MM.1S (cell line): ENCODE measurements around the gene HTRA3.

Source experiments
- DNase-seq: peaks from one replicate; pipeline ENCODE4 v3.0.0-alpha.2; 2015
- H2AFZ ChIP-seq: fragments of 300-600 bp; sonication (generic); 2 replicates; pipeline ENCODE4 v1.6.0; 2016; ENCODE audit warnings: antibody characterized with exemption, low read length
- H3F3A ChIP-seq: fragments of 300-600 bp; sonication (generic); 2 replicates; pipeline ENCODE4 v1.6.1; 2016; ENCODE audit warnings: mild to moderate bottlenecking, antibody characterized with exemption, low read length, moderate library complexity, mixed read lengths; ENCODE audit not compliant: insufficient read depth
- H3K27ac ChIP-seq: fragments of 300-600 bp; sonication (generic); 2 replicates; pipeline ENCODE4 v1.5.1; 2016; ENCODE audit warnings: mild to moderate bottlenecking, low read length
- H3K27me3 ChIP-seq: fragments of 300-600 bp; sonication (generic); replicated peaks from 2 replicates; pipeline ENCODE4 v1.6.0; 2016; ENCODE audit warnings: low read length; ENCODE audit not compliant: insufficient read depth
- H3K36me3 ChIP-seq: fragments of 300-600 bp; sonication (generic); replicated peaks from 2 replicates; pipeline ENCODE4 v1.6.1; 2016; ENCODE audit warnings: mild to moderate bottlenecking, low read length, mixed read lengths; ENCODE audit not compliant: insufficient read depth
- H3K4me1 ChIP-seq: fragments of 300-600 bp; sonication (generic); 2 replicates; pipeline ENCODE4 v1.6.1; 2016; ENCODE audit warnings: low read length, mixed read lengths
- H3K4me2 ChIP-seq: fragments of 300-600 bp; sonication (generic); 2 replicates; pipeline ENCODE4 v1.6.0; 2016; ENCODE audit warnings: low read depth, low read length
- H3K4me3 ChIP-seq: fragments of 300-600 bp; sonication (generic); 2 replicates; pipeline ENCODE4 v1.5.1; 2016; ENCODE audit warnings: low read length, mixed read lengths
- H3K79me2 ChIP-seq: fragments of 300-600 bp; sonication (generic); 2 replicates; pipeline ENCODE4 v1.6.1; 2016; ENCODE audit warnings: mixed run types, low read length, mixed read lengths
- H3K9ac ChIP-seq: fragments of 300-600 bp; sonication (generic); 2 replicates; pipeline ENCODE4 v1.6.1; 2016; ENCODE audit warnings: low read length, mixed read lengths
- H3K9me2 ChIP-seq: fragments of 300-600 bp; sonication (generic); replicated peaks from 2 replicates; pipeline ENCODE4 v1.6.1; 2016; ENCODE audit warnings: mild to moderate bottlenecking, low read length, mixed read lengths; ENCODE audit not compliant: insufficient read depth
- H3K9me3 ChIP-seq: fragments of 300-600 bp; sonication (generic); replicated peaks from 2 replicates; pipeline ENCODE4 v1.6.1; 2016; ENCODE audit warnings: mild to moderate bottlenecking, low read length, mixed read lengths; ENCODE audit not compliant: insufficient read depth
- H4K20me1 ChIP-seq: fragments of 300-600 bp; sonication (generic); 2 replicates; pipeline ENCODE4 v1.6.1; 2016; ENCODE audit warnings: mild to moderate bottlenecking, low read length, moderate library complexity, mixed read lengths; ENCODE audit not compliant: insufficient read depth
- CTCF ChIP-seq: fragments of 300-600 bp; sonication (generic); IDR thresholded peaks from 2 replicates; pipeline ENCODE4 v1.5.1; 2016; ENCODE audit warnings: antibody characterized with exemption, low read length, mixed read lengths
- EZH2 ChIP-seq: fragments of 300-600 bp; sonication (generic); optimal IDR thresholded peaks from 2 replicates; pipeline ENCODE3; 2017; ENCODE audit warnings: low read depth, mild to moderate bottlenecking, antibody characterized with exemption, low read length, mixed read lengths
- EZH2phosphoT487 ChIP-seq: fragments of 300-600 bp; sonication (generic); IDR thresholded peaks from 2 replicates; pipeline ENCODE4 v1.6.1; 2018; ENCODE audit warnings: antibody characterized with exemption, low read length

HTRA3 gene

GRCh38 chr4:8272472-8273428 lies 3.2 kb downstream of the HTRA3 start:
- no peak overlapping the region for H2AFZ ChIP-seq
- no peak for DNase-seq
- H3K4me1 ChIP-seq = no peaks in the 10 kb centered on the region
- no peak overlapping the region for H3K27ac ChIP-seq
- no peak overlapping the region for H3K4me2 ChIP-seq
- H3K27me3 ChIP-seq = peaks cover 94% of the 10 kb centered on the region
- H3K9me2 ChIP-seq = no peaks in the 10 kb centered on the region
- H3K9me3 ChIP-seq = no peaks in the 10 kb centered on the region
- no peak overlapping the region for H3K4me3 ChIP-seq
- TF ChIP-seq EZH2 (no peak), EZH2phosphoT487 (no peak), CTCF (no peak)
- H3K36me3 ChIP-seq = no peaks in the 10 kb centered on the region
- no peaks in the 10 kb centered on the region for H3K79me2 ChIP-seq
- H3K9ac ChIP-seq = no peak overlapping the region
- no peaks in the 10 kb centered on the region for H4K20me1 ChIP-seq
- no peaks in the 10 kb centered on the region for H3F3A ChIP-seq

- no peak for DNase-seq
- H3K4me3 ChIP-seq = no peak overlapping the region
- H2AFZ ChIP-seq = no peak overlapping the region
- no peak overlapping the region for H3K27ac ChIP-seq
- no peak overlapping the region for H3K9ac ChIP-seq
- H3K4me1 ChIP-seq = no peaks in the 10 kb centered on the region
- H3K36me3 ChIP-seq = no peaks in the 10 kb centered on the region
- H3K9me2 ChIP-seq = no peaks in the 10 kb centered on the region
- no peaks in the 10 kb centered on the region for H3K9me3 ChIP-seq
- H3K27me3 ChIP-seq = peaks cover 94% of the 10 kb centered on the region
- H3K4me2 ChIP-seq = no peak overlapping the region
- H3K79me2 ChIP-seq = no peaks in the 10 kb centered on the region
- H3F3A ChIP-seq = no peaks in the 10 kb centered on the region
- no peak for TF ChIP-seq EZH2phosphoT487
- no peak for TF ChIP-seq CTCF
- no peak for TF ChIP-seq EZH2
- H4K20me1 ChIP-seq = no peaks in the 10 kb centered on the region
Measured at GRCh38 chr4:8273450-8273849, 3.9 kb downstream of the HTRA3 start.

- H3K4me2 ChIP-seq = no peak overlapping the region
- no peak overlapping the region for H3K9ac ChIP-seq
- no peak overlapping the region for H3K27ac ChIP-seq
- H4K20me1 ChIP-seq = no peaks in the 10 kb centered on the region
- H3K4me3 ChIP-seq = no peak overlapping the region
- H3K4me1 ChIP-seq = no peaks in the 10 kb centered on the region
- H3K27me3 ChIP-seq = peaks cover 94% of the 10 kb centered on the region
- no peaks in the 10 kb centered on the region for H3K9me3 ChIP-seq
- H3K9me2 ChIP-seq = no peaks in the 10 kb centered on the region
- no peaks in the 10 kb centered on the region for H3K36me3 ChIP-seq
- H2AFZ ChIP-seq = no peak overlapping the region
- H3K79me2 ChIP-seq = no peaks in the 10 kb centered on the region
- DNase-seq = no peak
- no peak for TF ChIP-seq EZH2
- H3F3A ChIP-seq = no peaks in the 10 kb centered on the region
Measured at GRCh38 chr4:8274066-8274652, 4.6 kb downstream of the HTRA3 start.
